ENCODE results near the gene SPTAN1. TPM values are rescaled to one million over a fixed set of nuclear protein-coding genes. Genes with fewer than 3 reads are reported as not detected.

Gene SPTAN1
- polyA plus RNA-seq, 1 donor from 2014 or later, result 287 TPM

DNA sequence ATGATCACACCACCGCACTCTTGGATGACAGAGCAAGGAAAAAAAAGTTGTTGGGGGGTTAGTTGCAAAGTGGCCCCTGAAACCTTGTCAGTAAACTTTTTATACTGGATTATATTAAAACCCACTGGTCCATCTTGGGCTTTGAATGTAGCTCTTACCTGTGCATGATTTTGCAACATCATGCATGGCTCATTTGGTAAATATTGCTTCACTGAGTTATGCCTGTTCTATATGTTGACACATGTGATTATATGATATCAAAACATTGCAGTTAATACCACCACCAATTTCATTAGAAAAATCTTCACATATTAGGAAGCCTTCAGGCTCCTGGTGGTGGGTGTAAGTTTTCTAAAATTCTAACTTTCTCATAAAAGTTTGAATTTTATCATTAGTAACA, 62.3 kb downstream of the SPTAN1 start:
- H3K79me2 ChIP-seq (replicated peaks; ENCODE audit: insufficient read depth, low read length), result no peaks in the 10 kb centered on the region
- H3K27me3 ChIP-seq (ENCODE audit: insufficient read depth, low read depth, low read length), result no peaks in the 10 kb centered on the region
- no peak overlapping the region for H3K9ac ChIP-seq (ENCODE audit: low read length)
- H3F3A ChIP-seq (ENCODE audit: insufficient read depth, low read length, poor library complexity, severe bottlenecking), result no peaks in the 10 kb centered on the region
- no peaks in the 10 kb centered on the region for H4K20me1 ChIP-seq (ENCODE audit: insufficient read depth)
- no peaks in the 10 kb centered on the region for H3K9me3 ChIP-seq (ENCODE audit: low read length)
- no peak overlapping the region for H3K4me3 ChIP-seq (ENCODE audit: low read length)
- peaks cover 28% of the 10 kb centered on the region for H3K36me3 ChIP-seq (ENCODE audit: insufficient read depth, low read length)
- H3K4me2 ChIP-seq (ENCODE audit: low read length), result no peak overlapping the region
- TF ChIP-seq MXI1 (conservative IDR thresholded peaks at IDR 0.05; ENCODE audit: poor library complexity, severe bottlenecking) (no peak), EZH2 (IDR thresholded peaks at IDR 0.05; ENCODE audit: borderline replicate concordance, insufficient read depth, low read length, poor library complexity, severe bottlenecking) (no peak), EP300 (conservative IDR thresholded peaks at IDR 0.05; ENCODE audit: poor library complexity, severe bottlenecking) (no peak), POLR2AphosphoS5 (IDR thresholded peaks at IDR 0.05) (no peak), RAD21 (conservative IDR thresholded peaks at IDR 0.05) (no peak), TAF1 (IDR thresholded peaks at IDR 0.05; ENCODE audit: low read depth) (no peak), SMC3 (conservative IDR thresholded peaks at IDR 0.05; ENCODE audit: poor library complexity) (no peak)
- TF ChIP-seq, protein P1, sequence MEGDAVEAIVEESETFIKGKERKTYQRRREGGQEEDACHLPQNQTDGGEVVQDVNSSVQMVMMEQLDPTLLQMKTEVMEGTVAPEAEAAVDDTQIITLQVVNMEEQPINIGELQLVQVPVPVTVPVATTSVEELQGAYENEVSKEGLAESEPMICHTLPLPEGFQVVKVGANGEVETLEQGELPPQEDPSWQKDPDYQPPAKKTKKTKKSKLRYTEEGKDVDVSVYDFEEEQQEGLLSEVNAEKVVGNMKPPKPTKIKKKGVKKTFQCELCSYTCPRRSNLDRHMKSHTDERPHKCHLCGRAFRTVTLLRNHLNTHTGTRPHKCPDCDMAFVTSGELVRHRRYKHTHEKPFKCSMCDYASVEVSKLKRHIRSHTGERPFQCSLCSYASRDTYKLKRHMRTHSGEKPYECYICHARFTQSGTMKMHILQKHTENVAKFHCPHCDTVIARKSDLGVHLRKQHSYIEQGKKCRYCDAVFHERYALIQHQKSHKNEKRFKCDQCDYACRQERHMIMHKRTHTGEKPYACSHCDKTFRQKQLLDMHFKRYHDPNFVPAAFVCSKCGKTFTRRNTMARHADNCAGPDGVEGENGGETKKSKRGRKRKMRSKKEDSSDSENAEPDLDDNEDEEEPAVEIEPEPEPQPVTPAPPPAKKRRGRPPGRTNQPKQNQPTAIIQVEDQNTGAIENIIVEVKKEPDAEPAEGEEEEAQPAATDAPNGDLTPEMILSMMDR (IDR thresholded peaks at IDR 0.05; ENCODE audit: poor library complexity, severe bottlenecking), result no peak
- TF ChIP-seq, protein P2, sequence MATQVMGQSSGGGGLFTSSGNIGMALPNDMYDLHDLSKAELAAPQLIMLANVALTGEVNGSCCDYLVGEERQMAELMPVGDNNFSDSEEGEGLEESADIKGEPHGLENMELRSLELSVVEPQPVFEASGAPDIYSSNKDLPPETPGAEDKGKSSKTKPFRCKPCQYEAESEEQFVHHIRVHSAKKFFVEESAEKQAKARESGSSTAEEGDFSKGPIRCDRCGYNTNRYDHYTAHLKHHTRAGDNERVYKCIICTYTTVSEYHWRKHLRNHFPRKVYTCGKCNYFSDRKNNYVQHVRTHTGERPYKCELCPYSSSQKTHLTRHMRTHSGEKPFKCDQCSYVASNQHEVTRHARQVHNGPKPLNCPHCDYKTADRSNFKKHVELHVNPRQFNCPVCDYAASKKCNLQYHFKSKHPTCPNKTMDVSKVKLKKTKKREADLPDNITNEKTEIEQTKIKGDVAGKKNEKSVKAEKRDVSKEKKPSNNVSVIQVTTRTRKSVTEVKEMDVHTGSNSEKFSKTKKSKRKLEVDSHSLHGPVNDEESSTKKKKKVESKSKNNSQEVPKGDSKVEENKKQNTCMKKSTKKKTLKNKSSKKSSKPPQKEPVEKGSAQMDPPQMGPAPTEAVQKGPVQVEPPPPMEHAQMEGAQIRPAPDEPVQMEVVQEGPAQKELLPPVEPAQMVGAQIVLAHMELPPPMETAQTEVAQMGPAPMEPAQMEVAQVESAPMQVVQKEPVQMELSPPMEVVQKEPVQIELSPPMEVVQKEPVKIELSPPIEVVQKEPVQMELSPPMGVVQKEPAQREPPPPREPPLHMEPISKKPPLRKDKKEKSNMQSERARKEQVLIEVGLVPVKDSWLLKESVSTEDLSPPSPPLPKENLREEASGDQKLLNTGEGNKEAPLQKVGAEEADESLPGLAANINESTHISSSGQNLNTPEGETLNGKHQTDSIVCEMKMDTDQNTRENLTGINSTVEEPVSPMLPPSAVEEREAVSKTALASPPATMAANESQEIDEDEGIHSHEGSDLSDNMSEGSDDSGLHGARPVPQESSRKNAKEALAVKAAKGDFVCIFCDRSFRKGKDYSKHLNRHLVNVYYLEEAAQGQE (IDR thresholded peaks at IDR 0.05; ENCODE audit: borderline replicate concordance), result no peak
- no peaks in the 10 kb centered on the region for H3K9me2 ChIP-seq (ENCODE audit: insufficient read depth, low read length)
- no peak overlapping the region for H3K27ac ChIP-seq (ENCODE audit: low read length)
- no peak overlapping the region for H2AFZ ChIP-seq (ENCODE audit: low read depth, low read length)

DNA sequence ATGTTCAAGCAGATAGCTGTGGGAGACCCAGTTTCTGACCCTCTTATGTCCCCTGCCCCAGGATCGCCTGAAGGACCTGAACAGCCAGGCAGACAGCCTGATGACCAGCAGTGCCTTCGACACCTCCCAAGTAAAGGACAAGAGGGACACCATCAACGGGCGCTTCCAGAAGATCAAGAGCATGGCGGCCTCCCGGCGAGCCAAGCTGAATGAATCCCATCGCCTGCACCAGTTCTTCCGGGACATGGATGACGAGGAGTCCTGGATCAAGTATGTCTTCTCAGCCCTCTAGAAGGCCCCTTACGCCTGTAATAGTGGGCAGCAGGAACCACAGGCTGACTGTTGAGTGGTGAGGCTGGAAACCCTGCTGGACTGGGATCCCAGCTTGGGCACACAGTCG, 63.2 kb downstream of the SPTAN1 start:
- no peaks in the 10 kb centered on the region for H3K79me2 ChIP-seq (replicated peaks; ENCODE audit: insufficient read depth, low read length)
- no peak overlapping the region for H3K27ac ChIP-seq (ENCODE audit: low read length)
- no peaks in the 10 kb centered on the region for H3K9me3 ChIP-seq (ENCODE audit: low read length)
- H3K27me3 ChIP-seq (ENCODE audit: insufficient read depth, low read depth, low read length), result no peaks in the 10 kb centered on the region
- TF ChIP-seq POLR2AphosphoS5 (IDR thresholded peaks at IDR 0.05), result no peak
- TF ChIP-seq, protein P2 (IDR thresholded peaks at IDR 0.05; ENCODE audit: borderline replicate concordance), result no peak
- no peak for TF ChIP-seq RAD21 (conservative IDR thresholded peaks at IDR 0.05)
- TF ChIP-seq EZH2 (IDR thresholded peaks at IDR 0.05; ENCODE audit: borderline replicate concordance, insufficient read depth, low read length, poor library complexity, severe bottlenecking), result no peak
- TF ChIP-seq, protein P1 (IDR thresholded peaks at IDR 0.05; ENCODE audit: poor library complexity, severe bottlenecking), result no peak
- TF ChIP-seq SMC3 (conservative IDR thresholded peaks at IDR 0.05; ENCODE audit: poor library complexity), result no peak
- no peak for TF ChIP-seq TAF1 (IDR thresholded peaks at IDR 0.05; ENCODE audit: low read depth)
- TF ChIP-seq MXI1 (conservative IDR thresholded peaks at IDR 0.05; ENCODE audit: poor library complexity, severe bottlenecking), result no peak
- H4K20me1 ChIP-seq (ENCODE audit: insufficient read depth), result no peaks in the 10 kb centered on the region
- H3F3A ChIP-seq (ENCODE audit: insufficient read depth, low read length, poor library complexity, severe bottlenecking), result no peaks in the 10 kb centered on the region
- H3K4me3 ChIP-seq (ENCODE audit: low read length), result no peak overlapping the region
- no peak overlapping the region for H3K9ac ChIP-seq (ENCODE audit: low read length)
- peaks cover 28% of the 10 kb centered on the region for H3K36me3 ChIP-seq (ENCODE audit: insufficient read depth, low read length)
- H3K9me2 ChIP-seq (ENCODE audit: insufficient read depth, low read length), result no peaks in the 10 kb centered on the region
- H2AFZ ChIP-seq (ENCODE audit: low read depth, low read length), result no peak overlapping the region
- no peak overlapping the region for H3K4me2 ChIP-seq (ENCODE audit: low read length)
